Right atrium auricular region (tissue), 2 donors: ENCODE data around the gene KAT6B. TPM values are rescaled to one million over a fixed set of nuclear protein-coding genes. Genes with fewer than 3 reads are reported as not detected.

Experiments
- DNase-seq: peaks from one replicate; pipeline ENCODE4 v3.0.0-alpha.2; 2019; ENCODE audit warnings: low spot score
- H3K27ac ChIP-seq, 2 donors: fragments of 200-600 bp; sonication (generic); 1 replicate in 1 of 2; 2 replicates in 1 of 2; pipeline ENCODE4 v1.5.1; 2016 to 2019
- H3K27me3 ChIP-seq, 2 donors: fragments of 200-600 bp; sonication (generic); one replicate each; pipeline versions ENCODE4 v1.5.1 to v1.6.0; 2017 to 2019
- H3K36me3 ChIP-seq: fragments of 200-600 bp; sonication (generic); one replicate; pipeline ENCODE4 v1.5.1; 2016
- H3K4me1 ChIP-seq, 2 donors: fragments of 200-600 bp; sonication (generic); one replicate each; pipeline versions ENCODE4 v1.5.1 to v1.6.0; 2017 to 2019
- H3K4me3 ChIP-seq, 2 donors: fragments of 200-600 bp; sonication (generic); 1 replicate in 1 of 2; 2 replicates in 1 of 2; pipeline ENCODE4 v1.5.1; 2017 to 2019; ENCODE audit warnings: mild to moderate bottlenecking in 1 of 2, moderate library complexity in 1 of 2
- H3K9me3 ChIP-seq, 2 donors: fragments of 200-600 bp; sonication (generic); one replicate each; pipeline ENCODE4 v1.5.1; 2019
- total RNA-seq, 2 donors: library from RNA; depleted of rRNA; stranded (reverse); fragments of >200 nt; gene quantifications; one replicate each; pipeline ENCODE4 v1.1.0, GENCODE V29; 2016
- TF ChIP-seq, protein P1 (sequence below), 2 donors: fragments of 200-600 bp; sonication (generic); IDR thresholded peaks; one replicate each; pipeline ENCODE4 v1.5.1; 2019; ENCODE audit warnings: antibody characterized with exemption in 2 of 2

KAT6B gene
- total RNA-seq, 2 donors from 2014 or later, result 42.7 to 43.5 TPM

DNA sequence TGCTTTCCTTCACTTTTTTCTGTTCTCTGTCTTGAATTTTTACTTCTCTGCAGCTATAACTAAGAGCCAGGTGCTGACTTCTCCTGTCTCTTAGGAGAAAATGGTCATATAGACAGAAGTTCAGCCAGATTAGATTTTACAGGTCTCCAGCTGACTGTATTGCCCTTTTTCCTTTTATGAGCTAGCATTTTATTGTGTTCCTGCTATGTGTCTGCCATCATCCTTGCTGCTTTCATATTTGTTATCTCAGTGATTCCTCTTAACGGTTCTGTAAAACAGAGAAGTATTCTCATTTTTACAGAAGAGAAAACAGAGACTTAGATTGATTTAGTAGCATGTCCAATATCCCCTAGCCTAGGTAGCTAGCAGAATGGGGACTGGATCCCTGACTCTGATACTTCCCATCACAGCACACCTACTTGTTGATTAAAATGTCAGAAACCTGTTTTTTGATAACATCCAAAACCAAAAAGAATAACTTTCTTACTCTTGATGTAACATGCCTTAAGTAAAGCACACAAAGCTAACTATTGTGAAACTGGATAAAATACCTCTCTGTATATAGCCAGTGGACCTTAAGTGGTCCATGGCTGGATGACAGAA is 5.2 kb downstream of the KAT6B start:
- H3K36me3 ChIP-seq, result no peaks in the 10 kb centered on the region
- TF ChIP-seq, protein P1, sequence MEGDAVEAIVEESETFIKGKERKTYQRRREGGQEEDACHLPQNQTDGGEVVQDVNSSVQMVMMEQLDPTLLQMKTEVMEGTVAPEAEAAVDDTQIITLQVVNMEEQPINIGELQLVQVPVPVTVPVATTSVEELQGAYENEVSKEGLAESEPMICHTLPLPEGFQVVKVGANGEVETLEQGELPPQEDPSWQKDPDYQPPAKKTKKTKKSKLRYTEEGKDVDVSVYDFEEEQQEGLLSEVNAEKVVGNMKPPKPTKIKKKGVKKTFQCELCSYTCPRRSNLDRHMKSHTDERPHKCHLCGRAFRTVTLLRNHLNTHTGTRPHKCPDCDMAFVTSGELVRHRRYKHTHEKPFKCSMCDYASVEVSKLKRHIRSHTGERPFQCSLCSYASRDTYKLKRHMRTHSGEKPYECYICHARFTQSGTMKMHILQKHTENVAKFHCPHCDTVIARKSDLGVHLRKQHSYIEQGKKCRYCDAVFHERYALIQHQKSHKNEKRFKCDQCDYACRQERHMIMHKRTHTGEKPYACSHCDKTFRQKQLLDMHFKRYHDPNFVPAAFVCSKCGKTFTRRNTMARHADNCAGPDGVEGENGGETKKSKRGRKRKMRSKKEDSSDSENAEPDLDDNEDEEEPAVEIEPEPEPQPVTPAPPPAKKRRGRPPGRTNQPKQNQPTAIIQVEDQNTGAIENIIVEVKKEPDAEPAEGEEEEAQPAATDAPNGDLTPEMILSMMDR (IDR thresholded peaks at IDR 0.05), result no peak
- peaks cover 0 to 46% of the 10 kb centered on the region in 2 donors for H3K4me1 ChIP-seq
- H3K9me3 ChIP-seq, result peaks cover 0 to 4% of the 10 kb centered on the region in 2 donors
- H3K27ac ChIP-seq, result no peak overlapping the region
- DNase-seq, result no peak
- H3K27me3 ChIP-seq, result no peaks in the 10 kb centered on the region
- no peak overlapping the region for H3K4me3 ChIP-seq

DNA sequence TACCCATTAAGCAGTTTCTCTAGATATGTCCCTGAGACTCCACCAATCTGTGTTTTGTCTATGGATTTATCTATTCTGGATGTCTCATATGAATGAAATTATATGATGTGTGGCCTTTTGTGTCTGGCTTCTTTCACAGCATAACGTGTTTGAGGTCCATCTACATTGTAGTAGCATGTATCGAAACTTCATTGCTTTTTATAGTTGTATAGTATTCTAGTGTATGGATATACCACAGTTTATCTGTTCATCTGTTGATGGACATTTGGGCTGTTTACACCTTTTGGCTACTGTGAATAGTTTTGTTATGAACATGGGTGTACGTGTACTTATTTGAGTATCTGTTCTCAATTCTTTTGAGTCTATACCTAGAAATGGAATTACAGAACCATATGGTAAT is 9.6 kb downstream of the KAT6B start:
- no peak for DNase-seq
- H3K36me3 ChIP-seq, result no peaks in the 10 kb centered on the region
- H3K27ac ChIP-seq, result no peak overlapping the region
- H3K4me1 ChIP-seq, result peaks cover 0 to 66% of the 10 kb centered on the region in 2 donors
- TF ChIP-seq, protein P1 (IDR thresholded peaks at IDR 0.05), result no peak
- H3K27me3 ChIP-seq, result no peaks in the 10 kb centered on the region
- H3K4me3 ChIP-seq, result no peak overlapping the region
- peaks cover 0 to 4% of the 10 kb centered on the region in 2 donors for H3K9me3 ChIP-seq

DNA sequence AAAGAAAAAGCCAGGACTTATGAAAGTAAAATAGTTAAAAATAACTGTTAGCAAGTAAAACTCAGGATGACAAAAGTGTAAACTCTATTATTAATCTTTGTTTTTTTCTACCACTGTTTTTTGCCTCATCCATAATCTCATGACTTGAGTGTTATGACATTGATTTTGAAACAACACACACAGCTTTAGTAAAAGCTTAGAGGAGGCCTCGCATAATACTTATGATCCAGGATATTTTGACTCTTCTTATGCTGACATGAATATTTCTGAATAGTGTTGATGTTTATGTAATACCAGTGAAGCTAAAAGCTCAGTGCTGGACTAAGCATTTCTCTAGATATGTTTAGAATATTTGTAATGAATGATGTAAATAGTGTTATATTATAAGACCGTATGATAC is 10.5 kb downstream of the KAT6B start:
- Histone ChIP-seq H3K36me3 (no peaks in the 10 kb centered on the region), H3K9me3 (peaks cover 0 to 4% of the 10 kb centered on the region in 2 donors), H3K27ac (peak overlapping the region; percentile 52 to 63), H3K27me3 (no peaks in the 10 kb centered on the region), H3K4me3 (no peak overlapping the region), H3K4me1 (peaks cover 0 to 66% of the 10 kb centered on the region in 2 donors)
- TF ChIP-seq, protein P1 (IDR thresholded peaks at IDR 0.05), result no peak
- DNase-seq, result no peak

DNA sequence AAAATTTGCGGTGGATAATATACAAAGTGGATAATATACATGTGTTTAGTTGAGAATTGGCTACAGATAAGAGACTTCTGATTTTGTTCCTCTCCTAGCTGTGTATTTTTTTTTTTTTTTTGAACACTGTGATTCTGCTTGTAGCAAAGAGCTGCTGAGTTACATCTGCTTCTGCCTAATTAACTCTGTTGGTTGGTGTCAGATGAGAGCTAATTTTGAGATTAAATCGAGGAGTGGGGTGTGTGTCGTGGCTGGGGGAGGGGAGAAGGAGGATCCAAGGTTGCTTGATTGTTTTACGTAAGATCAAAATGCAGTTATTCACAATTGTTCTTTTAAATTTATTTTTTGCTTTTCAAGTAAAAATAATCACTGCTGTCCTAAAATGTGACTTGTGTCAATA is 11.3 kb downstream of the KAT6B start:
- no peak overlapping the region for H3K4me3 ChIP-seq
- H3K27ac ChIP-seq, result peak overlapping the region; percentile 52 to 63
- TF ChIP-seq, protein P1 (IDR thresholded peaks at IDR 0.05), result no peak

DNA sequence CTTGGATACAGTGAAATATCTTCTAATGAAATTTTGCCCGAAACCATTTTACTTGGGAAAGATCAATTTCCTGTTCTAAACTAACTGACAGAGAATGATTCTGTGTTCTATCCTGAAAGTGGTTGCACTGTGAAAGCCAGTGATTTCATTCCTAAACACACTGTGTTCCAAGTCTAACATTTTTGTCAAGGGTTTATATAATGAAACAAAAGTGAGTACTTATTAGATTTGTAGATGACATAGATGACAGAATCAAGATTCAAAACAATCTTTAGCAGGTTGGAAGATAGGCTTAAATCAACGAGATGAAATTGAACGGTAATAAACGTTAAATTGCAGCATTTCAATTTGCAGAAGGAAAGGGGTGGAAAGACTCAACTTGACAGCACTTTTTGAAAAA is 13.3 kb downstream of the KAT6B start:
- DNase-seq, result no peak
- Histone ChIP-seq H3K4me3 (no peak overlapping the region), H3K27ac (peak overlapping the region; percentile 70 to 76), H3K27me3 (no peaks in the 10 kb centered on the region), H3K9me3 (peaks cover 0 to 4% of the 10 kb centered on the region in 2 donors), H3K36me3 (peaks cover 7% of the 10 kb centered on the region), H3K4me1 (peaks cover 0 to 72% of the 10 kb centered on the region in 2 donors)
- TF ChIP-seq, protein P1 (IDR thresholded peaks at IDR 0.05), result no peak

More for the DNA sequence above, 11.3 kb downstream of the KAT6B start:
- peaks cover 0 to 4% of the 10 kb centered on the region in 2 donors for H3K9me3 ChIP-seq
- peaks cover 0 to 72% of the 10 kb centered on the region in 2 donors for H3K4me1 ChIP-seq
- H3K36me3 ChIP-seq, result no peaks in the 10 kb centered on the region
- DNase-seq, result no peak
- no peaks in the 10 kb centered on the region for H3K27me3 ChIP-seq
